A673 (cell line): Measurements from ENCODE around the gene CD28. TPM values are rescaled to one million over a fixed set of nuclear protein-coding genes. Genes with fewer than 3 reads are reported as not detected.

Experiments
- BruUV-seq: library from RNA; stranded (reverse); fragments of 400-500 nt; replicated peaks from 2 replicates; lab custom pipeline; 2021; lab: Mats Ljungman, UMichigan
- CTCF ChIA-PET: fragments of 300-600 bp; sonication (Branson Sonifier 250); formaldehyde crosslinking; loops from one replicate; lab custom pipeline; 2022; ENCODE audit warnings: antibody characterized with exemption; lab: Charles Lee
- POLR2A ChIA-PET: fragments of 300-600 bp; sonication (Branson Sonifier 250); formaldehyde crosslinking; loops from one replicate; lab custom pipeline; 2022; ENCODE audit warnings: antibody characterized with exemption; ENCODE audit not compliant: low non-redundant PET; lab: Charles Lee
- DNase-seq: peaks from one replicate; pipeline ENCODE4 v3.0.0-alpha.2; 2015; ENCODE audit warnings: low spot score
- H3K27ac ChIP-seq: fragments of 200-600 bp; sonication (generic); 2 replicates; pipeline ENCODE4 v1.5.1; 2016; ENCODE audit warnings: mixed run types, low read depth, mild to moderate bottlenecking, mixed read lengths, antibody characterized with exemption, low read length; ENCODE audit not compliant: poor library complexity, severe bottlenecking
- H3K27me3 ChIP-seq: fragments of 200-600 bp; sonication (generic); replicated peaks from 2 replicates; pipeline ENCODE4 v1.6.1; 2017; ENCODE audit warnings: mixed run types, low read depth, mild to moderate bottlenecking, mixed read lengths, antibody characterized with exemption, low read length; ENCODE audit not compliant: insufficient read depth, poor library complexity
- H3K36me3 ChIP-seq: fragments of 200-600 bp; sonication (generic); 2 replicates; pipeline ENCODE4 v1.6.1; 2016; ENCODE audit warnings: mixed run types, mild to moderate bottlenecking, mixed read lengths, antibody characterized with exemption, low read length; ENCODE audit not compliant: insufficient read depth, poor library complexity, severe bottlenecking
- H3K4me1 ChIP-seq: fragments of 200-600 bp; sonication (generic); 2 replicates; pipeline ENCODE4 v1.6.1; 2017; ENCODE audit warnings: mixed run types, mild to moderate bottlenecking, mixed read lengths, antibody characterized with exemption, low read length; ENCODE audit not compliant: insufficient read depth, poor library complexity, severe bottlenecking
- H3K4me3 ChIP-seq: fragments of 200-600 bp; sonication (generic); 2 replicates; pipeline ENCODE4 v1.5.1; 2016; ENCODE audit warnings: low read depth, mixed run types, mild to moderate bottlenecking, mixed read lengths, low read length; ENCODE audit not compliant: poor library complexity, severe bottlenecking
- H3K9me3 ChIP-seq: fragments of 200-600 bp; sonication (generic); 2 replicates; pipeline ENCODE4 v1.6.1; 2016; ENCODE audit warnings: mixed run types, low read depth, mild to moderate bottlenecking, mixed read lengths, antibody characterized with exemption, low read length; ENCODE audit not compliant: poor library complexity, severe bottlenecking
- EZH2 ChIP-seq: fragments of 200-600 bp; sonication (generic); IDR thresholded peaks from 2 replicates; pipeline ENCODE4 v1.6.1; 2017; ENCODE audit warnings: borderline replicate concordance, low read depth, mild to moderate bottlenecking, mixed read lengths, antibody characterized with exemption, low read length; ENCODE audit not compliant: poor library complexity, severe bottlenecking
- intact Hi-C: fragments of 100-400 bp; cut with micrococcal nuclease; formaldehyde crosslinking; loops from one replicate; pipeline ENCODE4 v1.10.0; 2022; ENCODE audit not compliant: unreplicated experiment
- total RNA-seq: library from RNA; stranded (reverse); gene quantifications from 2 replicates; pipeline ENCODE4 v1.2.3, GENCODE V29; 2021
- TF ChIP-seq, protein P1 (sequence below): fragments of 300-800, 200-600 bp; sonication (generic); conservative IDR thresholded peaks from 2 replicates; pipeline ENCODE4 v1.5.1; 2017; ENCODE audit warnings: low read depth, mild to moderate bottlenecking, antibody characterized with exemption, low read length, moderate library complexity, mixed read lengths

The CD28 gene
- total RNA-seq, 1 experiment from 2014 or later: not detected

DNA sequence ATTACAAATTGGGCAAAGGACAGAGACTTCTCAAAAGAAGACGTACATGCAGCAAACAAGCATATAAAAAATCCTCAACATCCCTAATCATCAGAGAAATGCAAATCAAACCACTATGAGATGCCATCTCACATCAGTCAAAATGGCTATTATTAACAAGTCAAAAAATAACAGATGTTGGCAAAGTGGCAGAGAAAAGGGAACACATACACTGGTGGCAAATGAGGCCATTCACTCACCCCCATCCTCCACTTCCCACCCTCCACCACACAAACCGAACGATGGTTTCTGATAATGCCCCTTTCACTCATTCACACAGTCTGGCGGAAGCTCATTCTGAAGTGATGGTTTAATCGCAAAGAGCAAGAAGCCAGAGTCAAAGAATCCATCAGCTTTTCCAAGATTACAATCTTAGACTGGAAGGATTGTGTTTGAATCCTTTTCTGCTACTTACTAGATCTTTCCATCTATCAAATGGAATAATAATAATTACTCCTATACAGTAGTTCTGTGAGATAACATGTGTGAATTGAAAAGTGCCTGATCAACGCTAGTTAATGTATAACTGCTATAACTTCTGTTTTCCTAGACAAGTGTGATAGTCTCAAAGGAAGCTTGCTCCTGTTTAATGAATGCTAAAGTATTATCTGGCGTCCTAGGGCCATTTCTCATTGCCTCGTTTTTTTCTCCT is 16.9 kb upstream of the CD28 start:
- no peaks in the 10 kb centered on the region for H3K36me3 ChIP-seq
- BruUV-seq: no TSS peak
- H3K9me3 ChIP-seq: no peaks in the 10 kb centered on the region
- ChIA-PET CTCF (no interaction called here), POLR2A (interaction anchor here (0.6 kb wide), 1 partner anchor 171 kb away, joined by 4 read pairs; no protein-coding TSS in a partner anchor)
- H3K4me3 ChIP-seq: no peak overlapping the region
- TF ChIP-seq EZH2: no peak
- TF ChIP-seq, protein P1, sequence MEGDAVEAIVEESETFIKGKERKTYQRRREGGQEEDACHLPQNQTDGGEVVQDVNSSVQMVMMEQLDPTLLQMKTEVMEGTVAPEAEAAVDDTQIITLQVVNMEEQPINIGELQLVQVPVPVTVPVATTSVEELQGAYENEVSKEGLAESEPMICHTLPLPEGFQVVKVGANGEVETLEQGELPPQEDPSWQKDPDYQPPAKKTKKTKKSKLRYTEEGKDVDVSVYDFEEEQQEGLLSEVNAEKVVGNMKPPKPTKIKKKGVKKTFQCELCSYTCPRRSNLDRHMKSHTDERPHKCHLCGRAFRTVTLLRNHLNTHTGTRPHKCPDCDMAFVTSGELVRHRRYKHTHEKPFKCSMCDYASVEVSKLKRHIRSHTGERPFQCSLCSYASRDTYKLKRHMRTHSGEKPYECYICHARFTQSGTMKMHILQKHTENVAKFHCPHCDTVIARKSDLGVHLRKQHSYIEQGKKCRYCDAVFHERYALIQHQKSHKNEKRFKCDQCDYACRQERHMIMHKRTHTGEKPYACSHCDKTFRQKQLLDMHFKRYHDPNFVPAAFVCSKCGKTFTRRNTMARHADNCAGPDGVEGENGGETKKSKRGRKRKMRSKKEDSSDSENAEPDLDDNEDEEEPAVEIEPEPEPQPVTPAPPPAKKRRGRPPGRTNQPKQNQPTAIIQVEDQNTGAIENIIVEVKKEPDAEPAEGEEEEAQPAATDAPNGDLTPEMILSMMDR: no peak
- DNase-seq: no peak
- no peak overlapping the region for H3K27ac ChIP-seq
- H3K27me3 ChIP-seq: no peaks in the 10 kb centered on the region
- intact Hi-C loops: no loop called here
- no peaks in the 10 kb centered on the region for H3K4me1 ChIP-seq

DNA sequence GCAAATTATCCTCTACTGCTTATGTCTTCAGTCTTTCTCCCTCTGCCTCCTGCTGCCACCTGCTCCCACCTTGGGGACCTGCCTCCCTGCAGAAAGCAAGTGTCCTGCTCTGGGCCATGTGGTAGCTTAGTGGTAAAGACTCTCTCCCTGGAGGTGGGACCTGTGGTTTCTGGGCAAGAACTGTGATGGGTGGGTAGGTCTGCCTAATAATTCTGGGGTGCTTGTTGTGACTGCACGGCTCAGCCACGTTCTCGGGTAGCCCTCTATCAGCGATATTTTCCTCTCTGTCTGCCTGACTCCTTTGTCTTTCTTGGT is 16.4 kb upstream of the CD28 start:
- ChIA-PET CTCF (no interaction called here), POLR2A (interaction anchor here (0.6 kb wide), 1 partner anchor 170 kb away, joined by 4 read pairs; no protein-coding TSS in a partner anchor)
- BruUV-seq: no TSS peak
- TF ChIP-seq EZH2: no peak
- TF ChIP-seq, protein P1: no peak
- H3K36me3 ChIP-seq: no peaks in the 10 kb centered on the region
- DNase-seq: no peak
- intact Hi-C loops: no loop called here
- no peaks in the 10 kb centered on the region for H3K4me1 ChIP-seq
- H3K4me3 ChIP-seq: no peak overlapping the region
- H3K9me3 ChIP-seq: no peaks in the 10 kb centered on the region
- no peak overlapping the region for H3K27ac ChIP-seq
- no peaks in the 10 kb centered on the region for H3K27me3 ChIP-seq

DNA sequence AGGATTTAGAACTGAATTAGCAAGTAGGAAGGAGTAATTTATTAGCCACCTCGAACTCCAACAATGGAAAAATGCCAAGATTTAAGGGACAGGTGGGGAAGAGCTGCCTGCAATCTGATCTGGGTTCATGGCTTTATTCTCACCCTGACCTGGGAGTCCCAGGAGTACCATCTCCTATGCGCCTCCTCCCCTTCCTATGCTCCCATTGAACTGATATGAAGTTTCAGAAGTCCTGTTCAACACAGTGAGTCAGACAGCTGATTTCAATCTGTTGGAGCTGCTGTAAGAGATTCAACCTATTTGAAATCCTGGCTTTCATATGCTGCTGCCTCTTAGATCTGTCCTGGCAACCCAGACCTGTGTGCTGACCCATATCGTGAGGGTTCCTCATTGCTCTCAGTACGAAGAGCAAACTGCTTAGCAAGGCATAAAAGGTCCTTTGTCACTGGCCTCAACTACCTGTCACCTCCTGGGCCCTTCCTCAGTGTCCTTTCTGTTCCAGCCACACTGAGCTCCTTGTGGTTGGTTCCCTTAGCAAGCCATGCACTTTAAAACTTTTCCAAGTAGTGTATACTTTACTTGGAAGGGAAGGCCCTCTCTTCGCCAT is 15.9 kb upstream of the CD28 start:
- TF ChIP-seq EZH2: no peak
- Histone ChIP-seq H3K27ac (no peak overlapping the region), H3K27me3 (no peaks in the 10 kb centered on the region), H3K9me3 (no peaks in the 10 kb centered on the region), H3K4me3 (no peak overlapping the region), H3K36me3 (no peaks in the 10 kb centered on the region), H3K4me1 (no peaks in the 10 kb centered on the region)
- POLR2A ChIA-PET: interaction anchor here (0.6 kb wide), 2 partner anchors 170 to 1713 kb away, joined by 3 to 4 read pairs; no protein-coding TSS in a partner anchor
- no peak for DNase-seq
- CTCF ChIA-PET: no interaction called here
- no TSS peak for BruUV-seq
- intact Hi-C loops: no loop called here

DNA sequence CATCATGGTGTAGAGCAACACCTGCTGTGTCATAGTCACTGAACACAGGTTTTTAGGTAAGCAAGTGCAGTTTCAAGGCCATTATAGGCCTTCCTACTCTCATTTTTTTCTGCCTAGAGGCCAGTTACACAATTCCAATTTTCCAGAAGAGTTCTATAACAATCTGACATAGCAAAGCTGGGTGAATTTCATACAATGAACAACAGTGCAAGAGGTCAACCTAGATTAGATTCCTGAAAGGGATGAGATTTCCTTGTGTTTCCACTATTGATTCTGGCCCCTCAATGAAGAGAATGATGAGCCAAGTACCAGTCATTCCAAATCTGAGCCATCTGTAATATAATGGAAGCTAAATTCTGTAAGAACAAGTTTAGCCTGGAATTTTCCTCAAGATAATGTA is 15.3 kb upstream of the CD28 start:
- TF ChIP-seq, protein P1: no peak
- TF ChIP-seq EZH2: no peak
- H3K4me3 ChIP-seq: no peak overlapping the region
- no peak overlapping the region for H3K27ac ChIP-seq
- no peak for DNase-seq
- H3K9me3 ChIP-seq: no peaks in the 10 kb centered on the region
- no TSS peak for BruUV-seq
- intact Hi-C loops: no loop called here
- ChIA-PET CTCF (no interaction called here), POLR2A (no interaction called here)
- H3K4me1 ChIP-seq: no peaks in the 10 kb centered on the region
- no peaks in the 10 kb centered on the region for H3K36me3 ChIP-seq
- no peaks in the 10 kb centered on the region for H3K27me3 ChIP-seq
